ENCODE data around the gene DRD4.

DNA sequence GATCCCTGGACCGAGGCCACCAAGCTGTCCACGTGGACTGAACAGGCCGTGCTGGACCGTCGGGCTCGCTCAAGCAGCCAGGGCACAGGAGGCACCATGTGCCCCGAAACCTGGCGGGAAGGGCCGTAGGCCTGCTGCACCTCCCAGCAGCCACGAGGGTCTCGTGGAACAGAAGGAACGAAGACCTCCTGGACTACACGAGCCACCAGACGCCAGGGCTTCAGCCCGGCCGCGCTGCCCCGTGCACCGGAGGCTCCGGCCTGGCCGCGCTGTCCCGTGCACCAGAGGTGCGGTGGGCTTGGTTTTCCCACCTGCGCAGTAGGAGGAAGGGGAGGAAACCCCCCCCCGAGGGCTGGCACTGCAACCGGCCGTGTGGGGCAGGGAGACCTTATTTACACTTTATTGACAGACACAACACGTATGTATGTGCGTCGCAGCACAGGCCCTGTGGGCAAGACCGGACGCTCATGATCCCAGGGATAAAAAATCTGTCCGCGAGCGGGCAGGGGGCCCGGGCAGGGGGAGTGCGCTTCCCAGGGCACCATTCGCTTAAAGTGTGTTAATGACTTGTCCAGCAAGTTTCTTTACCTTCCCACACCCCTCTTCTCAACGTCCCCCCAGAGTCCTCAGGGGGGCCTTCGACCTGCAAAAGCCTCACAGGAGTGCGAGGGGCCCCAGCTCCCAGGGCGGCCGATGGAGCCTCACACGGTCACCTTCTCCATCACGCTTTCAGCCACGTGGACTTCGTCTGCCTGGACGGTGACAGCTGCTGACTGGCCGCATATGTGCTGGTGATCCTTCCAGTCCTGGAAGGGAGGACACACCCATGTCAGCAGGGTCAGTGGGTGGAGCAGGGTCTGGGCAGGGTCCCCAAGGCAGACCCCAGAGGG, 7.0 kb downstream of the DRD4 start:
- no peak for TF ChIP-seq POLR2A (IDR thresholded peaks at IDR 0.05; ENCODE audit: extremely low read depth, insufficient read length)
- TF ChIP-seq, protein P1, sequence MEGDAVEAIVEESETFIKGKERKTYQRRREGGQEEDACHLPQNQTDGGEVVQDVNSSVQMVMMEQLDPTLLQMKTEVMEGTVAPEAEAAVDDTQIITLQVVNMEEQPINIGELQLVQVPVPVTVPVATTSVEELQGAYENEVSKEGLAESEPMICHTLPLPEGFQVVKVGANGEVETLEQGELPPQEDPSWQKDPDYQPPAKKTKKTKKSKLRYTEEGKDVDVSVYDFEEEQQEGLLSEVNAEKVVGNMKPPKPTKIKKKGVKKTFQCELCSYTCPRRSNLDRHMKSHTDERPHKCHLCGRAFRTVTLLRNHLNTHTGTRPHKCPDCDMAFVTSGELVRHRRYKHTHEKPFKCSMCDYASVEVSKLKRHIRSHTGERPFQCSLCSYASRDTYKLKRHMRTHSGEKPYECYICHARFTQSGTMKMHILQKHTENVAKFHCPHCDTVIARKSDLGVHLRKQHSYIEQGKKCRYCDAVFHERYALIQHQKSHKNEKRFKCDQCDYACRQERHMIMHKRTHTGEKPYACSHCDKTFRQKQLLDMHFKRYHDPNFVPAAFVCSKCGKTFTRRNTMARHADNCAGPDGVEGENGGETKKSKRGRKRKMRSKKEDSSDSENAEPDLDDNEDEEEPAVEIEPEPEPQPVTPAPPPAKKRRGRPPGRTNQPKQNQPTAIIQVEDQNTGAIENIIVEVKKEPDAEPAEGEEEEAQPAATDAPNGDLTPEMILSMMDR (IDR thresholded peaks at IDR 0.05; ENCODE audit: low read depth, low read length), result no peak
- TF ChIP-seq MYC (IDR thresholded peaks at IDR 0.05; ENCODE audit: low read depth, low read length), result no peak
- TF ChIP-seq, protein P2, sequence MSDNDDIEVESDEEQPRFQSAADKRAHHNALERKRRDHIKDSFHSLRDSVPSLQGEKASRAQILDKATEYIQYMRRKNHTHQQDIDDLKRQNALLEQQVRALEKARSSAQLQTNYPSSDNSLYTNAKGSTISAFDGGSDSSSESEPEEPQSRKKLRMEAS (IDR thresholded peaks at IDR 0.05; ENCODE audit: low read depth, low read length), result no peak

All from NB4 (cell line).